ENCODE data around the gene CFAP20DC. TPM values are rescaled to one million over a fixed set of nuclear protein-coding genes. Genes with fewer than 3 reads are reported as not detected.

Gene CFAP20DC
- total and polyA plus RNA-seq, 2 of the 4 experiments (the other 2 are of a cell fraction), result 1.2 to 1.6 TPM

DNA sequence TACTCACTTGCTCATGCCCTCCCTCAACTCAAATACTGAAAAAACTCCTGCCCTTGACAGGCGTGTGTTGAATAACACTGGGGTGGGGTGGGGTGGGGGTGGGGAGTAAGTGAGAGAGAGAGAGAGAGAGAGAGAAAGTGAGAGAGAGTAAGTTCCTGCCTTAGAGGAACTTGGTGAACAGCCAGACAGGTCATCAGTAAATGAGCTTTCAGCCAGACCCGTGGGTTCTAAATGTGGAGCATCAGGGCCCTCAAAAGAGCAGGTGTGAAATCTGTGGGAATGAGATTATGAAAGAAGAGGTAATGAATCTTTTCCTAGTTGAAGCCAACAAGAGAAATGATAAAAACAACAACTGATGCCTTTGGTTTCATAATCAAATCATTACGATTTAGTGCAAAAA is 248.9 kb downstream of the CFAP20DC start:
- Histone ChIP-seq H2AFZ (replicated peaks; ENCODE audit: low read length, poor library complexity) (no peak overlapping the region), H3K4me2 (ENCODE audit: low read depth, low read length) (no peak overlapping the region), H2BK15ac (ENCODE audit: low read depth, low read length) (no peak overlapping the region), H4K20me1 (ENCODE audit: insufficient read depth, low read length) (no peaks in the 10 kb centered on the region), H2AK9ac (replicated peaks; ENCODE audit: low read depth, low read length, poor library complexity) (no peak overlapping the region), H4K8ac (ENCODE audit: low read depth in 2 of 2, low read length in 2 of 2) (no peak overlapping the region), H3K9me3 (ENCODE audit: control insufficient read depth, insufficient read depth, low read length) (no peaks in the 10 kb centered on the region), H3K36me3 (ENCODE audit: control insufficient read depth, insufficient read depth, low read length) (no peaks in the 10 kb centered on the region), H3K23ac (ENCODE audit: low read depth, low read length) (no peak overlapping the region), H3K9me1 (ENCODE audit: insufficient read depth, low read length) (0 out of 2 replicates have a peak, but pooled peaks cover 2% of the 10 kb centered on the region), H2BK20ac (ENCODE audit: low read depth, low read length) (no peak overlapping the region), H3K9ac (ENCODE audit: low read depth, low read length) (no peak overlapping the region), H3K27me3 (ENCODE audit: control insufficient read depth, insufficient read depth, low read length) (no peaks in the 10 kb centered on the region; the same call in 1 of the 2 replicates), H3K4me3 (ENCODE audit: insufficient read depth, low read depth, low read length) (no peak overlapping the region), H3K14ac (replicated peaks; ENCODE audit: low read depth, low read length) (no peak overlapping the region), H3K4ac (ENCODE audit: low read depth, low read length) (no peak overlapping the region), H3K18ac (ENCODE audit: low read depth, low read length) (no peak overlapping the region), H4K91ac (ENCODE audit: insufficient read depth, low read depth, low read length) (no peak overlapping the region), H3K4me1 (ENCODE audit: control insufficient read depth, insufficient read depth, low read length) (no peaks in the 10 kb centered on the region), H3K27ac (ENCODE audit: insufficient read depth, low read length) (no peak overlapping the region), H2BK5ac (ENCODE audit: low read depth, low read length, poor library complexity, severe bottlenecking) (no peak overlapping the region), H3K56ac (ENCODE audit: extremely low read depth, insufficient read depth, low read length) (no peak overlapping the region), H3K79me1 (ENCODE audit: low read depth in 1 of 2, low read length in 2 of 2) (no peaks in the 10 kb centered on the region), H2AK5ac (ENCODE audit: low read depth, low read length) (no peak overlapping the region), H2BK120ac (ENCODE audit: low read depth, low read length) (no peak overlapping the region), H4K5ac (ENCODE audit: low read depth, low read length) (no peak overlapping the region)
- TF ChIP-seq SMC3 (IDR thresholded peaks at IDR 0.05; ENCODE audit: low read depth, low read length) (no peak), BHLHE40 (IDR thresholded peaks at IDR 0.05; ENCODE audit: low read depth, low read length) (no peak), FOS (IDR thresholded peaks at IDR 0.05; ENCODE audit: low read depth, low read length) (no peak), MAFK (IDR thresholded peaks at IDR 0.05; ENCODE audit: low read depth, low read length) (no peak), CHD1 (IDR thresholded peaks at IDR 0.05; ENCODE audit: low read depth, low read length) (no peak), MXI1 (IDR thresholded peaks at IDR 0.05; ENCODE audit: borderline replicate concordance, low read depth, low read length) (no peak), RCOR1 (IDR thresholded peaks at IDR 0.05; ENCODE audit: insufficient replicate concordance, low read length) (no peak), MAZ (IDR thresholded peaks at IDR 0.05; ENCODE audit: borderline replicate concordance, low read depth, low read length) (no peak), NFE2L2 (IDR thresholded peaks at IDR 0.05; ENCODE audit: low read depth, low read length) (no peak), POLR2A (IDR thresholded peaks at IDR 0.05; ENCODE audit: low read depth, low read length) (no peak), RAD21 (IDR thresholded peaks at IDR 0.05; ENCODE audit: low read length) (no peak), RFX5 (IDR thresholded peaks at IDR 0.05; ENCODE audit: low read depth, low read length) (no peak), CEBPB (IDR thresholded peaks at IDR 0.05; ENCODE audit: low read depth, low read length) (no peak)
- TF ChIP-seq, protein P1, sequence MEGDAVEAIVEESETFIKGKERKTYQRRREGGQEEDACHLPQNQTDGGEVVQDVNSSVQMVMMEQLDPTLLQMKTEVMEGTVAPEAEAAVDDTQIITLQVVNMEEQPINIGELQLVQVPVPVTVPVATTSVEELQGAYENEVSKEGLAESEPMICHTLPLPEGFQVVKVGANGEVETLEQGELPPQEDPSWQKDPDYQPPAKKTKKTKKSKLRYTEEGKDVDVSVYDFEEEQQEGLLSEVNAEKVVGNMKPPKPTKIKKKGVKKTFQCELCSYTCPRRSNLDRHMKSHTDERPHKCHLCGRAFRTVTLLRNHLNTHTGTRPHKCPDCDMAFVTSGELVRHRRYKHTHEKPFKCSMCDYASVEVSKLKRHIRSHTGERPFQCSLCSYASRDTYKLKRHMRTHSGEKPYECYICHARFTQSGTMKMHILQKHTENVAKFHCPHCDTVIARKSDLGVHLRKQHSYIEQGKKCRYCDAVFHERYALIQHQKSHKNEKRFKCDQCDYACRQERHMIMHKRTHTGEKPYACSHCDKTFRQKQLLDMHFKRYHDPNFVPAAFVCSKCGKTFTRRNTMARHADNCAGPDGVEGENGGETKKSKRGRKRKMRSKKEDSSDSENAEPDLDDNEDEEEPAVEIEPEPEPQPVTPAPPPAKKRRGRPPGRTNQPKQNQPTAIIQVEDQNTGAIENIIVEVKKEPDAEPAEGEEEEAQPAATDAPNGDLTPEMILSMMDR (conservative IDR thresholded peaks at IDR 0.05; ENCODE audit: low read depth, low read length), result no peak
- TF ChIP-seq, protein P2, sequence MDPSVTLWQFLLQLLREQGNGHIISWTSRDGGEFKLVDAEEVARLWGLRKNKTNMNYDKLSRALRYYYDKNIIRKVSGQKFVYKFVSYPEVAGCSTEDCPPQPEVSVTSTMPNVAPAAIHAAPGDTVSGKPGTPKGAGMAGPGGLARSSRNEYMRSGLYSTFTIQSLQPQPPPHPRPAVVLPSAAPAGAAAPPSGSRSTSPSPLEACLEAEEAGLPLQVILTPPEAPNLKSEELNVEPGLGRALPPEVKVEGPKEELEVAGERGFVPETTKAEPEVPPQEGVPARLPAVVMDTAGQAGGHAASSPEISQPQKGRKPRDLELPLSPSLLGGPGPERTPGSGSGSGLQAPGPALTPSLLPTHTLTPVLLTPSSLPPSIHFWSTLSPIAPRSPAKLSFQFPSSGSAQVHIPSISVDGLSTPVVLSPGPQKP (IDR thresholded peaks at IDR 0.05; ENCODE audit: borderline replicate concordance, low read depth, low read length), result no peak
- TF ChIP-seq, protein P3, sequence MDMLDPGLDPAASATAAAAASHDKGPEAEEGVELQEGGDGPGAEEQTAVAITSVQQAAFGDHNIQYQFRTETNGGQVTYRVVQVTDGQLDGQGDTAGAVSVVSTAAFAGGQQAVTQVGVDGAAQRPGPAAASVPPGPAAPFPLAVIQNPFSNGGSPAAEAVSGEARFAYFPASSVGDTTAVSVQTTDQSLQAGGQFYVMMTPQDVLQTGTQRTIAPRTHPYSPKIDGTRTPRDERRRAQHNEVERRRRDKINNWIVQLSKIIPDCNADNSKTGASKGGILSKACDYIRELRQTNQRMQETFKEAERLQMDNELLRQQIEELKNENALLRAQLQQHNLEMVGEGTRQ (IDR thresholded peaks at IDR 0.05; ENCODE audit: low read depth, low read length), result no peak
- intact Hi-C loops (cut with micrococcal nuclease), result no loop called here
- dilution Hi-C loops (cut with HindIII; ENCODE audit: low sequenced_read_pairs, unreplicated experiment), result no loop called here
- POLR2A ChIA-PET (ENCODE audit: unreplicated experiment), result no interaction called here
- DNase-seq, result no peak
- in situ Hi-C loops (cut with MboI; ENCODE audit: low sequenced_read_pairs), result loop anchor here (25.0 kb wide), 1 partner anchor 1061 kb away; no protein-coding TSS in a partner anchor
- 14% methylated on average over 1 of the region's 3 CpGs; no CpG with 5 or more reads in 1 of the 2 experiments for WGBS, 2 experiments (ENCODE audit: extremely low coverage in 2 of 2, insufficient read length in 1 of 2)
- CTCF ChIA-PET, result no interaction called here
- BruUV-seq (replicated peaks), result no TSS peak
- ATAC-seq (ENCODE audit: low read depth), result no peak
